HG03575 (cell line): ENCODE data around the gene SCN8A.

Source experiments
- ATAC-seq: cut with Tn5 transposase; IDR thresholded peaks from one replicate; pipeline ENCODE4 v1.9.1; 2021; ENCODE audit not compliant: unreplicated experiment, insufficient number of reproducible peaks, low FRiP score; ENCODE audit errors: extremely low read depth

The SCN8A gene

GRCh38 chr12:51838036-51838435 lies 247.0 kb downstream of the SCN8A start:
- ATAC-seq = no peak

GRCh38 chr12:51838762-51839161 lies 247.7 kb downstream of the SCN8A start:
- no peak for ATAC-seq

DNA sequence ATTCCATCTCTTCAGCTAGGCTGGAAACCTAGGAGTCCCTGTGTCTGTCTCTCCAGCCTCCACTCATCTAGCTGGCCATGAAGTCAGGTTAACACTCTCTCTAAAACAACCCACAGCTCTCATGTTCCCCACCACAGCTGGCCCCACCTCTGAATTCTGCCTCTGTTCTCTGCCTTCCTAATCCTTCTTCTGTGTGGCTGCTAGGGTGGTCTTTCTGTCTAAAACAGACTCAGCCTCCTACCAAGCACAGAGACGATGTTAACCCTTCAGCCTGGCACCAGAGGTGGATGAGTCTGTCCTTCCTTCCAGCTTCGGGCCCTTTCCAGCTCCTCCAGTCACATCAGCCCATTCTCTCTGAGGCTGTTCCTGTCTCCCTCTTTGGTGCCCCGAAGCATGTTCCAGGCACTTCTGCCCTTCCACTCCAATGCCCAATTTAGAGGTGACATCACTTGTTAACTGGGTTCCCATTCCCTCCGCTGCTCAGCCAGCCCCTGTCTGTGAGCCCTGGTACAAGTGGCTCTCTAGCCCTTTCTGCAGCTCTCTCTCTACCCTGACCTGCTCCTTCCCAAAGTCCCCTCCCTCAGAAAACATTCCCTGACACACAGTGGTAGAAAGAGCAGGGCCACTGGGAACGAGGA lies 248.4 kb downstream of the SCN8A start:
- ATAC-seq = no peak

DNA sequence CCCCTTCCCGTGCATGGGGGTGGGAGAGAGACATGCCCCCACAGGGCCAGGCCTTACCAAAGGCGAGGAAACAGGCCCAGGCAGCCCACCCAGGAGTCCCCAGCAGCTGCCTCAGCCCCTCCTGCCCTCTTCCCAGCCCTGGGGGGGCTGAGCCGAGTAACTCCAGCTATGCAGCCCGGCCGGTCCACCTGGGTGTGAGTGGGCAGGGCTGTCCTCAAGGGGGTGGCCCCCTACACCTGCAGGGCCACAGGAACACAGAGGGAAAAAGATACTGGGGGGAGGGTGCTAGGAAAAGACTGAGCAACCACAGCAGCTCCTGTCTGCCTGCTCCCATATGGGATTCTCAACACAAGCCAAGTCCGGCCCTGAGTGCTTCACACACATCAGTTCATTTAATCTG lies 249.9 kb downstream of the SCN8A start:
- no peak for ATAC-seq

GRCh38 chr12:51841727-51842126 lies 250.7 kb downstream of the SCN8A start:
- no peak for ATAC-seq

- no peak for ATAC-seq
Observed at GRCh38 chr12:51844854-51845253, 253.8 kb downstream of the SCN8A start.

GRCh38 chr12:51845482-51845881 lies 254.4 kb downstream of the SCN8A start:
- no peak for ATAC-seq

DNA sequence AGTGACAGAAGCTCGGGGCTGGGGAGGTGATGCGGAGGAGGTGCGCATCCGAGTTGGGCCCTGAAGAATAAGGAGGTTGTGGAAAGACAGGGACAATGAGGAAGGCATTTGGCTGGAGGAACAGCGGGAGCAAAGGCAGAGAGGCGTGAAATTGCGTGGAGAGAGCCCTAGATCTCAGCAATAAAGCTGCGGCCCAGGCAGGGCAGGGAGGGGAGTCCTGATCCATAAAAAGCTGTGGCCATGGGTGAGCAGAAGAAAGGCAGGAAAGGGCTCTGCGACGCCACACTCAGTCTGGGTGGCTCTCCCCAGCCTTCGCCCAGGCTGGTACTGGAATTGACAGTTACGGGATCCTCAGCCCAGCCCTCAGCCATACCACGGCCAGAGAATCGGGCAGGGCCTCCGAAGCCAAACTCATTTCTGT lies 255.2 kb downstream of the SCN8A start:
- no peak for ATAC-seq

DNA sequence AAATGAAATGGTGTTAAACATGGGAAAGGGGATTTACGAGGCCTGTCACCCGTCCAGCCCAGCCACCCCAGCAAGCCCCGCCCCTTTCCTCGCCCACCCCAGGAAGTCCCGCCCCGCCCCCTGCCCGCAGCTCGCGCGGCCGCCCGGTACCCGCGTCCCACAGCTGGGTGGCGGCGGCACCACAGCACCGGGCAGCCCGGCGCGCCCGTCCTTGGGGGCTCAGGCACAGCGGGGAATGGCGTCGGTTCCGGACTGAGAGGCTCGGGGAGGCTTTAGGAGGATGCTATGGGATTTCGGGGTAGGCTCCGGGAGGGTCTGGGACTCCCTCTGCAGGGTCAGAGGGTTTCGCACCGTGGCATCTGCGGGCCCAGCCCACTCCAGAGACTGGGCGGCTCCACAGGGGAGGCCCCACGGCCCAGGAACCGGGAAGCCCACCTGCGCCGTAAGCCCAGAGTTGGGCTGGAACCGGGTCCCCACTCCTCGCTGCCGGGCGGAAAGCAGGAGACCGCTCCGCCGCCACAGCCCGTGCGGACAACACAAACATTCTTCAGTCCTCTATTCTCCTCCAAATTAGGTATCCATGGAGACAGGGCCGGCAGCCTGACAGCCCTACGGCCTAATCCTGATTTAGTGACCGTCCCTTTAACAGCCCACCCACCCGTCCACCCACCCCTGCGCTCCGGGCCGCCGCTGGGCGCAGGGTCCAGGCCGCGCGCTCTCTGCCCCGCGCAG lies 256.0 kb downstream of the SCN8A start:
- no peak for ATAC-seq

- ATAC-seq = no peak
Observed at GRCh38 chr12:51847643-51848325, 256.8 kb downstream of the SCN8A start.

DNA sequence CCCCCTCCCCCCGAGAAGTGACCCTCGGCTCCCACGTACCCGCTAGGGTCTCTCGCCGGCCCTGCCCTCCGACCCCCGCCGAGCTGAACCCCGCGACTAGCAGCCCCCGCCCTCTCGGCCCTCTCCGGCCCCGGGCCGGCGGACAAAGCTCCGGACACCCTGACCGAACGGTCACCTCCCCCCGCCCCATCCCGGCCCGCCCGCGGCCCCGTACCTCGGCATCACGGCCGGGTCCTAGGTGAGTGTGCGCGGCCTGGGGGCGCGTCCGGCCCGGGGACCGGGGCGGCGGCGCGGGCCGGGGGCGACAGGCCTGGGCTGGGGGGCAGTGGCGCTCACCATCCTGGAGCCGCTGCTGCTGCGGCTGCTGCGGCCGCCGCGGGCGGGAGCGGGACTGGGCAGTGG lies 257.3 kb downstream of the SCN8A start, which contains the start of gene FIGNL2:
Gene FIGNL2, minus strand, starts transcription at position 393 of the 402 bp plus-strand sequence. CDS start 26,305 bp downstream, outside the sequence.
- ATAC-seq = no peak

- ATAC-seq = no peak
Observed at GRCh38 chr12:51848841-51849735, 258.1 kb downstream of the SCN8A start.

GRCh38 chr12:51850081-51850964 lies 259.3 kb downstream of the SCN8A start:
- ATAC-seq = no peak

DNA sequence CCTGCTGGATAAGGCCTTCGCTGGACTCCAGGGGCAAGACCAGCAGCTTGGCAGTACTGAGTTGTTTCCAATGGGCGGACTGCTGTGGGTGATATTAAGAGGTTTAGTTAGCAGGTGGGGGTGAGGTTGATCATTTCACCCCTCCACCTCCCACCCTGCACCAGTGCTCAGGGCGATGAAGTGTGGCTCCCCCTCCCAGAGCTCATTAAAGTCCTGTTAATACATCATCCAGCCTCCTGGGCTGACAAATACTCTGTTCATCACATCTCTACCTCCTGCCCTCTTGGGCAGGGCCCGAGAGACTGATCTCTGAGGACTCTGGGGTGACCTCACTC lies 259.9 kb downstream of the SCN8A start:
- no peak for ATAC-seq

GRCh38 chr12:51851413-51852124 lies 260.5 kb downstream of the SCN8A start:
- no peak for ATAC-seq

- no peak for ATAC-seq
Observed at GRCh38 chr12:51852404-51853137, 261.5 kb downstream of the SCN8A start.
